Left ventricle myocardium inferior (tissue), 1 donor: Measurements from ENCODE around the gene PPP1R13B. TPM values are rescaled to one million over a fixed set of nuclear protein-coding genes. Genes with fewer than 3 reads are reported as not detected.
A peak's percentile ranks its signal among the peaks of the same experiment; 100 is the strongest.

Source experiments
- DNase-seq: peaks from one replicate; pipeline ENCODE4 v3.0.0-alpha.2; 2020
- H3K27ac ChIP-seq: fragments of 200-600 bp; replicated peaks from 2 replicates; pipeline ENCODE4 v1.8.0; 2021
- H3K27me3 ChIP-seq: fragments of 200-600 bp; 2 replicates; pipeline ENCODE4 v1.8.0; 2021; ENCODE audit warnings: low read depth
- H3K36me3 ChIP-seq: fragments of 200-600 bp; 2 replicates; pipeline ENCODE4 v1.8.0; 2021
- H3K4me1 ChIP-seq: fragments of 200-600 bp; 2 replicates; pipeline ENCODE4 v1.8.0; 2021
- H3K4me3 ChIP-seq: fragments of 200-600 bp; 2 replicates; pipeline ENCODE4 v1.8.0; 2021; ENCODE audit warnings: mild to moderate bottlenecking, moderate library complexity
- H3K9me3 ChIP-seq: fragments of 200-600 bp; replicated peaks from 2 replicates; pipeline ENCODE4 v1.8.0; 2021
- CTCF ChIP-seq: fragments of 200-600 bp; IDR thresholded peaks from 2 replicates; pipeline ENCODE4 v1.8.0; 2021; ENCODE audit warnings: antibody characterized with exemption, mild to moderate bottlenecking, borderline replicate concordance
- intact Hi-C: fragments of 100-400 bp; cut with micrococcal nuclease; formaldehyde crosslinking; loops from one replicate; pipeline ENCODE4 v1.11.0; 2022
- total RNA-seq: library from RNA; stranded (reverse); fragmentation: NEBNext Ultra II Directional; extraction: Animal tissue kit (Norgen Biotek cat#: 25700); gene quantifications from one replicate; pipeline ENCODE4 v1.2.1, GENCODE V29; 2021
- donor health status: DM: no; HTN: yes; CAD: no; lungs with severe emphysema.

The PPP1R13B gene
- total RNA-seq, 1 donor from 2014 or later, result 104 TPM

GRCh38 chr14:103733651-103734050 is 113.7 kb downstream of the PPP1R13B start:
- Histone ChIP-seq H3K9me3 (no peaks in the 10 kb centered on the region), H3K36me3 (peaks cover 82% of the 10 kb centered on the region), H3K4me3 (no peak overlapping the region), H3K27me3 (no peaks in the 10 kb centered on the region), H3K4me1 (peaks cover 71% of the 10 kb centered on the region), H3K27ac (no peak overlapping the region)
- no peak for DNase-seq
- intact Hi-C loops, result no loop called here
- no peak for TF ChIP-seq CTCF

- no peak for DNase-seq
- peaks cover 82% of the 10 kb centered on the region for H3K36me3 ChIP-seq
- no peak for TF ChIP-seq CTCF
- H3K4me1 ChIP-seq, result peaks cover 71% of the 10 kb centered on the region
- H3K27ac ChIP-seq, result no peak overlapping the region
- H3K9me3 ChIP-seq, result no peaks in the 10 kb centered on the region
- H3K4me3 ChIP-seq, result no peak overlapping the region
- H3K27me3 ChIP-seq, result no peaks in the 10 kb centered on the region
- intact Hi-C loops, result no loop called here
These were observed 114.3 kb downstream of the PPP1R13B start for GRCh38 chr14:103732868-103733620.

GRCh38 chr14:103731916-103732867 is 115.2 kb downstream of the PPP1R13B start:
- DNase-seq, result no peak
- peak overlapping the region; percentile 30 for H3K27ac ChIP-seq
- H3K9me3 ChIP-seq, result no peaks in the 10 kb centered on the region

GRCh38 chr14:103731481-103731880 is 115.9 kb downstream of the PPP1R13B start:
- DNase-seq, result no peak
- H3K4me3 ChIP-seq, result no peak overlapping the region
- no peak for TF ChIP-seq CTCF
- no peaks in the 10 kb centered on the region for H3K27me3 ChIP-seq
- no peaks in the 10 kb centered on the region for H3K9me3 ChIP-seq
- peak overlapping the region; percentile 30 for H3K27ac ChIP-seq
- H3K36me3 ChIP-seq, result peaks cover 74% of the 10 kb centered on the region
- peaks cover 59% of the 10 kb centered on the region for H3K4me1 ChIP-seq
- intact Hi-C loops, result no loop called here

More at GRCh38 chr14:103731916-103732867, 115.2 kb downstream of the PPP1R13B start:
- Histone ChIP-seq H3K36me3 (peaks cover 81% of the 10 kb centered on the region), H3K4me3 (no peak overlapping the region), H3K4me1 (peaks cover 66% of the 10 kb centered on the region), H3K27me3 (no peaks in the 10 kb centered on the region)
- intact Hi-C loops, result no loop called here
- TF ChIP-seq CTCF, result no peak

- Histone ChIP-seq H3K4me3 (no peak overlapping the region), H3K9me3 (no peaks in the 10 kb centered on the region), H3K27ac (peak overlapping the region; percentile 68), H3K4me1 (peaks cover 57% of the 10 kb centered on the region), H3K36me3 (peaks cover 65% of the 10 kb centered on the region), H3K27me3 (no peaks in the 10 kb centered on the region)
- peak; percentile 25 for TF ChIP-seq CTCF
- intact Hi-C loops, result no loop called here
- DNase-seq, result peak; percentile 71
These were observed 116.8 kb downstream of the PPP1R13B start for GRCh38 chr14:103730490-103731035.
